DMS153 treated with DMSO at 0.1 percent for 48 hours (cell line): ENCODE results near the gene MRPS27.
A peak's percentile ranks its signal among the peaks of the same experiment; 100 is the strongest.
"Not testable (repeated sequence)": the region's sequence is repeated elsewhere in the genome, so short reads cannot be mapped to it uniquely, and the experiment has no call there.

Experiments used
- DNase-seq: peaks from one replicate; lab custom pipeline; 2025; ENCODE audit not compliant: unreplicated experiment; lab: John Stamatoyannopoulos, UW

MRPS27 gene

DNA sequence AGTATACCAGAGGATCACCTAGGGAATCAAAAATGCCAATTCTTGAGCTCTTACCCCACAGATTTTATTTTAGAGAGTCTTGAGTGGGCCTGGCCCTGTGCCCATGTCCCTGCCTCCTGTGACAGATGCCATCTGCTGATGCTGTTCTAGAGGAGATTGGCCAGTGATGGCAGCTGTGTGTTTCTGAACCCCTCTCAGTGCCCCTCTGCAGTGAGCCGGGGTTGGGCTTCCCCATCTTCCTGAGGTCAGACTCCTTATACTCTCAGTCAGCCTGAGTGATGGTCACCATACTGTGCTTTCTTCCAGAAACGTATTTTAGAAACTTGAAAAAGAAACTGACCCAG is 6.2 kb upstream of the MRPS27 start:
- DNase-seq = no peak

DNA sequence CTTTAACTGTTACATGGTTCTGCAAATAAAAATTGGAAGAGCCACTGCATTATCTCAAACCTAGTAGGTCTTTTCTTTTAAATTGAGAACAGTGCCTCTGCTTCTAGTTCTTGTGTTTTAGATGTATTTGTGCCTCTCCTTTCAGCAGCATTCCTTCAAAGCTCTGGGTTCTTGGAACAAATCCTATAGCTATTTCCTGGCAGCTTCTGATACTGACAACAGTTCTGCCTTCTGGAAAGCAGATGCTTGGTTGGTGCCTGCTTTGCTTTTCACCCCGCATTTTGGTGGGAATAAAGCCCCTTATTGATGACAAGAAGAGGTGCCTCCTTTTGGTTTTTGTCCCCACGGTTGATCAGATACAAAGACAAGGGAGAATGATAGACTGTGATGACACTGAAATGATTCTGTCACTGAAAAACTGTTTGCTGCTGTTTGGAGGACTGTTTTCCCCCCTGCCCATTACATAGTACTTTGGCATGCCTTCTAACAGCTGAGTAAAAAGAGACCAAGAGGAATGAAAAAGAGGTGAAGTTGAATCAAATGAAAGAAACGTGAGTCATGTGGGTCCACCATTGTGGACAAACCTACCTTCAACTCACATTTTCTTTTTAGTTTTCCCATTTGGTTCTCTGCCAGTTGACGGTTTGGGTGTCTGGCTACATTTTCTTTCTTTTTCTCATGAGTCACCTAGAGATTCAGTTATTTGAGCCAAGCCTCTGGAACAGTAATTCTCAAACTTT is 5.7 kb upstream of the MRPS27 start:
- DNase-seq = no peak

GRCh38 chr5:72324189-72324825 is 4.3 kb upstream of the MRPS27 start:
- no peak for DNase-seq

DNA sequence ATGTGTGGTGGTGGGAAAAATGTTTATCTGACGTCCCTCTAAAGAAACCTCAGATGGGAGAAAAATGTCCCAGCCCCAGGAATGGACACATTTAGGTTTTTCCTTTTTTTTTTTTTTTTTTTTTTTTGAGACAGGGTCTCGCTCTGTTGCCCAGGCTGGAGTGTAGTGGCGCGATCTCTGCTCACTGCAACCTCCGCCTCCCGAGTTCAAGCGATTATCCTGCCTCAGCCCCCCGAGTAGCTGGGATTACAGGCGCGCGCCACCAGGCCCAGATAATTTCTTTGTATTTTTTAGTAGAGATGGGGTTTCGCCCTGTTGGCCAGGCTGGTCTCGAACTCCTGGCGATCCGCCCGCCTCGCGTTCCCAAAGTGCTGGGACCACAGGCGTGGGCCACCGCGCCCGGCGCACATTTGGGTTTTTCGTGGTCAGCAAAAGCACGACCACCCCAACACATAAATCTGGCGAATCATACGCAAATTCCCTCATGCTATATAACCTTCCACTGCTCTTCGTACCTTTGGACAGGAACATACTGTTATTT is 535 bp downstream of the MRPS27 start:
- not testable (repeated sequence) for DNase-seq

DNA sequence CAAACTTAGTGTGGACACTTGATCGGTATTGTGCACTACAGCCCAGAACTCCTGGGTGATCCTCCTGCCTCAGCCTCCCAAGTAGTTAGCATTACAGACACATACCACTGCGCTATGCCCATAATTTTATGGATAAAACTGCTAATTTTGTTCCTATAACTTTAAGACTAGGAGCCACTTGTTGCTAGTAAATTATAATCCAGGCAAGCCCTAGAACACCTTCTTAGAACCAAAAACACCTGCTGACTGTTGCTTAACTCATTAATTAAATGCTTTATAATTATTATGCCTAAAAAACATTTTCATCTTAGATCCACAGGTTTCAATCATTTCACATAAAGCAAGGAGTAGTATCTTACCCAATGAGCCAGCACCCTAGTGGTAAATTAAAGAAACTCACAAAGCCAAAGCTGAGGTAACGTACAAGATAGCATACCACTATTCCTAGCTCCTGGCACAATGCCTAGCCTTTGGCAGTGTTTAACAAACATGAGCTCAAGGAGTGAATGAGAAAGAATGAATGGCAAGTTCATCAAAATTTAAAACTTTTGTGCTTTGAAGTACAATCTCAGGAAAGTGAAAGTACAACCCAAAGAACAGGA is 5.4 kb downstream of the MRPS27 start:
- DNase-seq = no peak

DNA sequence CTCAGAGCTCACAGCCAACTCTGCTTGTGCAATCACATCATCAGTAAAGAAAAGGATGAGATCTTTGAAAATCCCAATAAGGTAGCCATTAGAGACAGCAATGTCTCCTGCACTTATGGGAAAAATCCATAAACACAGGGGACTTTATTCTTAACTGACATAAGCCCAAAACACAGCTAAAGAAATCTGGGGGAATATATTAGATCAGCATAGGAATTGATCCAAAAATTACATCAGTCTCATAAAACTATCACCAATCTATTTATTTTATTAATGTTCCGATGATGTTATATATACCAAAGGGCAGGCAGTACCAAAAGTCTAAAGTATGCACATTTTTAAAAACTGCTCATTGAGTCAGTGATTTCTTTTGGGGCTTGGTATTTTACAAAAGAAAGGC is 6.9 kb downstream of the MRPS27 start:
- no peak for DNase-seq

DNA sequence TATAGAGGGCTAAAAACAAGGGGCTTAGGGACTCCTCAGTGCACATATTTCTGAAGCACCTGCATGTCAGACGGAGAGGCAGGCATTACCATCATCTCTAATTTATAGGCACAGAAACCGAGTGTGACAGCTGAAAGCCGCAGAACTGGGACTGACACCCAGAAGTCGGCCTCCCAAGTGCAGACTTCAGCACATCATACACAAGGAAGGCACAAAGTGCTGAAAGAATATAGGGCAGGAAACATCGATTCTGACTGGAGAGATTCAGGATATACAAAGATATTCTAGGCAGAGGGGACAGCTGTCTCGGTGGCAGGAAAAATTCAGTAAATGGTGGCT is 11.2 kb downstream of the MRPS27 start:
- DNase-seq = no peak

- DNase-seq = peak; percentile 55
Observed at GRCh38 chr5:72307968-72308852, 11.8 kb downstream of the MRPS27 start.

DNA sequence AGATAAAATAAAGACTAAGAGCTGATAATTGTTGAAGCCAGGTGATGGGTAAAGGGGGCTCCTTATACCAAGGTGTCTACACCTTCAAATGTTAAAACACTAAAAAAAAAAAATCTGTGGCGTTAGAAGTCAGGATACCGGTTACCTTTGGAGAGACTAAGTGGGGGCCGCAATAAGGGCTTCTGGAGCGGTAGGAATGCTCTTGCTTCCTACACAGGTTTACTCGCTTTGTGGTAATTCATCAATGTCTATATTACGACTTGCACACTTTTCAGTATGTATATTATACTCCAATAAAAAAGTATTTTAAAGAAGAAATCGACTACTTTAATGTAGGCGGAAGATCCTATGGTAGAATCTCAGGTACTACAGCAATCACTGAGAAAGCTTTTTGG is 12.5 kb downstream of the MRPS27 start:
- DNase-seq = no peak

GRCh38 chr5:72305194-72306142 is 14.6 kb downstream of the MRPS27 start:
- no peak for DNase-seq

DNA sequence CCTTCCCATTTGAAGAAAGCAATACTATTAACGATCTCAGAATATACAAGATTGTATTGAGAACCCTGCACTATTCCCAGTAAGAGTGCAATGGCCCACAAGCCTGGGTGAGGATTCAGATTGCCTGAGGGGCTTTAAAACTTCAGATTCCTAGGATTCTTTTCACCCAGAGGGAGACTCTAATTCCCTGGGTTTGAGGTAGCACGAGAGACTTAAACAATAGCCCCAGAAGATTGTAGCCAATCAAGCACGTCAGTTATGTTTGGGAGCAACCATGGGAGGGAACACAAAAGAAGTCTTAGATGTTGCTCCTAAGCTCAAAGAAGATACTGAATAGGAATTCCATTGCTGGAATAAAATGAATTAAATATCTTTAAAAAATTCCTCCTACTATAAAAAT is 17.9 kb downstream of the MRPS27 start:
- DNase-seq = no peak

DNA sequence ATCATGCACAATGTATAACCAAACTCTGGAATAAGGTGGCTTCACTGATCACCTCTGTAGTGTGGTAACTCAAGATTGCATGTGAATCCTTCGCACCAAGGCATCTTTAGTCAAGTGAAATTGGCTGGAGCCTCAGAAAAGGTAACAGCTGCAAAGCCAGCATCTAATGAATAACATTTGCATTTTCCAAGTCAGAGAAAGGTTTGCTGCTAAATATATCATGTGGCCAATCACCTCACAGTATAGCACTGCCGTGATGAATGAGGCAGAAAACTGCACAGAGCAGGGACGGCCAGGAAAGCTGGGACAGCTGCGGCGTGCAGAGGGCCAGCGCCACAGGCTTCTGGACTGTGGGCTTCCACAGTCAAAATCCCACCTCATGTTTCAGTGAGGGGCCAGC is 18.5 kb downstream of the MRPS27 start:
- DNase-seq = no peak

- no peak for DNase-seq
Observed at GRCh38 chr5:72300590-72301339, 19.3 kb downstream of the MRPS27 start.

GRCh38 chr5:72298711-72299110 is 21.3 kb downstream of the MRPS27 start:
- DNase-seq = no peak

DNA sequence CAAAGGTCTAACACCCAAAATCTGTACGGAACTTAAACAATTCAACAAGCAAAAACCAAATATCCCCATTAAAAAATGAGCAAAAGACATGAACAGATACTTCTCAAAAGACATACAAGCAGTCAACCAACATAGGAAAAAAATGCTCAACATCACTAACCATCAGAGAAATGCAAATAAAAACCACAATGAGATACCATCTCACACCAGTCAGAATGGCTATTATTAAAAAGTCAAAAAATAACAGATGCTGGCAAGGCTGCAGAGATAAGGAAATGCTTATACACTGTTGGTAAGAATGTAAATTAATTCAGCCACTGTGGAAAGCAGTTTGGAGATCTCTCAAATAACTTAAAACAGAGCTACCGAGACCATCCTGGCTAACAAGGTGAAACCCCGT is 21.9 kb downstream of the MRPS27 start:
- not testable (repeated sequence) for DNase-seq

- no peak for DNase-seq
Observed at GRCh38 chr5:72296256-72296655, 23.8 kb downstream of the MRPS27 start.

DNA sequence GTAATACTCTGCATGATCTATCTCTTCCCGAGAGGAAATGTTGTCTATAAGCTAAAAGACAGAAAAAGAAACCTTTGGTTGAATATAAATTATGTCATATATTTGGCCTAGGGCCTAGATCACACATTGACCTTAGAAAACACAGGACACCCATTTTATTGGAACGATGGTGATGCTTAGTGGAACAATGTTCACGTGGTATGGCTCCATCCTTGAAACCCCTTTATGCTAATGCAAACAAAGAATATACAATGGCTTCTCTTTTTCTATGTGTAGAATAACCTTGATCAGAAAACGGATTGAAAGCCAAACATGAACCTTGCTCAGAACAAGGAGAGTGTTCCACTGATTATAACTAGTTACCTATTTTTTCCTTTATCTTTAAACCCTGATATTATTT is 24.5 kb downstream of the MRPS27 start:
- peak; percentile 38 for DNase-seq

DNA sequence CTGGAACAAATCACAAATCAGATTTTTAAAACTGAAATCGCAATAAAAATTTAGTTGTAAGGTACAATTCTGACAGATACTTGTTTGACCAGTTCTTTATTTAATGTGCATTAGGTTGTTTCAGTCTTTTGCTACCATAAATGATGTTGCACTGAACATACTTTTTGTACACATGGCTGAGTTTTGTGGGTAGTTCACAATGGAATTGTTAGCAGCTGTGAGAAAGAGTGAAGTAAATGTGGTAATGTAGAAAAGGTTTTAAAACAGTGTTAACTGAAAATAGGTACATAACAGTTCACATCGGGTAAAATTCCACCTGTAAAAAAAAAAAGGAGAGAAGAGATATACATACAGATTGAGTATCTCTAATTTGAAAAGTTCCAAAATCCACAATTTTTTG is 25.6 kb downstream of the MRPS27 start:
- DNase-seq = no peak

DNA sequence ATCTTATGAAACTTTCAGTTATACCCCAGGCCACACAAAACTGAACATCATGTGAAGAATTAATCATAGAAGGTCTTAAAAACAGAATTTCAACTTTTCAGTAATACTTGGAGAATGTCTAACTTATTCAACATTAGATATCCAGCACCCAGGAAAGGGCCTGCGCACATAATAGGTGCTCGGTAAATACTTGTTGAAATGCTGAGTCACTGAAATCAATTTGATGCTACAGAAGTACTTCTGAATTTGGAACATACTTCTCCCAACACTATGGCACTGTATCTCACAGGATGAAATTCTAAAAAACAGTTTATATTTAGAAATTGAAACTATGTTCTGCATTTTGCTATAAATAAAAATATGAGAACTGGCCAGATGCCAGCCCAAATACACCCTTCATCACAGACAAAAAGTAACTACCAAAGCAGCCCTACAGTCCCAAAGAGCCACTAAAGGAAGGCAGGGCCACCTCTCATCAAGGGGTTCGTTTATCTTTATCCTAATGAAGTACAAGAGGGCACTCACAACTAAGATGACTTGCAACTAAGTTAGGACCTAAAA is 26.5 kb downstream of the MRPS27 start:
- DNase-seq = no peak
